ENCODE measurements around the gene PLEKHM3.

GRCh38 chr2:208017721-208018120, 7.6 kb downstream of the PLEKHM3 start:
- no peak for TF ChIP-seq POLR2A (IDR thresholded peaks at IDR 0.05; ENCODE audit: low read depth, low read length)
- TF ChIP-seq TAF1 (IDR thresholded peaks at IDR 0.05; ENCODE audit: low read depth, low read length) = no peak
- TF ChIP-seq POLR2AphosphoS5 (IDR thresholded peaks at IDR 0.05; ENCODE audit: low read depth, low read length) = no peak
- no peak for TF ChIP-seq POU2F2 (IDR thresholded peaks at IDR 0.05; ENCODE audit: low read depth, low read length)
- TF ChIP-seq SPI1 (IDR thresholded peaks at IDR 0.05; ENCODE audit: low read depth, low read length) = no peak

Data from GM12891 (cell line).